Neural cell (in vitro differentiated cells): ENCODE results near the gene RABL6. TPM values are rescaled to one million over a fixed set of nuclear protein-coding genes. Genes with fewer than 3 reads are reported as not detected.

Source experiments
- H2AFZ ChIP-seq: fragments of 200-600, 300-800 bp; sonication (generic), shearing (Covaris generic); 2 replicates; pipeline ENCODE4 v1.6.0; 2014; ENCODE audit warnings: low read depth, mild to moderate bottlenecking, antibody characterized with exemption, low read length, moderate library complexity
- H3F3A ChIP-seq: fragments of 200-600 bp; shearing (Covaris generic); 2 replicates; pipeline ENCODE4 v1.6.1; 2016; ENCODE audit warnings: mild to moderate bottlenecking, moderate library complexity, mixed read lengths, antibody characterized with exemption, low read length; ENCODE audit not compliant: insufficient read depth, poor library complexity, severe bottlenecking
- H3K27ac ChIP-seq: fragments of 200-600, 300-800 bp; sonication (generic), shearing (Covaris generic); 2 replicates; pipeline ENCODE4 v1.5.1; 2014; ENCODE audit warnings: mild to moderate bottlenecking, low read length, moderate library complexity
- H3K27me3 ChIP-seq: fragments of 300-800, 200-600 bp; sonication (generic), shearing (Covaris generic); 2 replicates; pipeline ENCODE4 v1.6.0; 2014; ENCODE audit warnings: mild to moderate bottlenecking, low read depth, low read length, moderate library complexity; ENCODE audit not compliant: insufficient read depth
- H3K36me3 ChIP-seq: fragments of 300-800, 200-600 bp; sonication (generic), shearing (Covaris generic); 2 replicates; pipeline ENCODE4 v1.5.1; 2014; ENCODE audit warnings: mild to moderate bottlenecking, antibody characterized with exemption, low read length, moderate library complexity; ENCODE audit not compliant: insufficient read depth
- H3K4me2 ChIP-seq: fragments of 300-800, 200-600 bp; sonication (generic), shearing (Covaris generic); 2 replicates; pipeline ENCODE4 v1.6.0; 2014; ENCODE audit warnings: mild to moderate bottlenecking, low read length
- H3K4me3 ChIP-seq: fragments of 300-800, 200-600 bp; sonication (generic), shearing (Covaris generic); 2 replicates; pipeline ENCODE4 v1.5.1; 2014; ENCODE audit warnings: mild to moderate bottlenecking, low read length, moderate library complexity
- H3K79me2 ChIP-seq: fragments of 200-600 bp; shearing (Covaris generic); replicated peaks from 2 replicates; pipeline ENCODE4 v1.6.0; 2014; ENCODE audit warnings: mild to moderate bottlenecking, low read length, moderate library complexity; ENCODE audit not compliant: insufficient read depth
- H3K9ac ChIP-seq: fragments of 300-800, 200-600 bp; sonication (generic), shearing (Covaris generic); 2 replicates; pipeline ENCODE4 v1.6.1; 2016; ENCODE audit warnings: mild to moderate bottlenecking, low read length, mixed read lengths
- H3K9me2 ChIP-seq: fragments of 200-600 bp; shearing (Covaris generic); 2 replicates; pipeline ENCODE4 v1.6.1; 2016; ENCODE audit warnings: mild to moderate bottlenecking, low read length, mixed read lengths; ENCODE audit not compliant: insufficient read depth
- H3K9me3 ChIP-seq: fragments of 200-600, 300-800 bp; sonication (generic), shearing (Covaris generic); 2 replicates; pipeline ENCODE4 v1.6.1; 2016; ENCODE audit warnings: mild to moderate bottlenecking, mixed run types, low read length, moderate library complexity, mixed read lengths
- H4K20me1 ChIP-seq: fragments of 200-600 bp; shearing (Covaris generic); 2 replicates; pipeline ENCODE4 v1.6.1; 2016; ENCODE audit warnings: mild to moderate bottlenecking, mixed run types; ENCODE audit not compliant: insufficient read depth
- EP300 ChIP-seq: fragments of 450-650 bp; conservative IDR thresholded peaks from 2 replicates; pipeline ENCODE4 v1.6.1; 2014; ENCODE audit warnings: antibody characterized with exemption, mild to moderate bottlenecking, moderate library complexity; ENCODE audit not compliant: poor library complexity, severe bottlenecking
- EZH2 ChIP-seq: fragments of 200-600, 300-800 bp; shearing (Covaris generic), sonication (generic); IDR thresholded peaks from 2 replicates; pipeline ENCODE4 v1.6.1; 2014; ENCODE audit warnings: antibody characterized with exemption, low read length, borderline replicate concordance, mild to moderate bottlenecking; ENCODE audit not compliant: insufficient read depth, poor library complexity, severe bottlenecking
- MXI1 ChIP-seq: fragments of 450-650 bp; conservative IDR thresholded peaks from 2 replicates; pipeline ENCODE4 v1.6.1; 2014; ENCODE audit warnings: antibody characterized with exemption, mild to moderate bottlenecking; ENCODE audit not compliant: poor library complexity, severe bottlenecking
- POLR2AphosphoS5 ChIP-seq: IDR thresholded peaks from 2 replicates; pipeline ENCODE4 v1.6.1; 2012
- RAD21 ChIP-seq: fragments of 450-650 bp; conservative IDR thresholded peaks from 2 replicates; pipeline ENCODE4 v1.6.1; 2014; ENCODE audit warnings: antibody characterized with exemption, mild to moderate bottlenecking, moderate library complexity
- SMC3 ChIP-seq: fragments of 450-650 bp; conservative IDR thresholded peaks from 2 replicates; pipeline ENCODE4 v1.6.1; 2014; ENCODE audit warnings: antibody characterized with exemption, mild to moderate bottlenecking, moderate library complexity; ENCODE audit not compliant: poor library complexity
- TAF1 ChIP-seq: IDR thresholded peaks from 2 replicates; pipeline ENCODE4 v1.6.1; 2012; ENCODE audit warnings: low read depth
- polyA plus RNA-seq: library from polyadenylated mRNA; depleted of rRNA; stranded (reverse); fragments of >200 nt; gene quantifications from 2 replicates; pipeline ENCODE4 v1.2.3, GENCODE V29; 2014
- TF ChIP-seq, protein P1 (sequence below): IDR thresholded peaks from 2 replicates; pipeline ENCODE4 v1.6.1; 2012; ENCODE audit warnings: borderline replicate concordance
- TF ChIP-seq, protein P2 (sequence below): fragments of 450-650 bp; IDR thresholded peaks from 2 replicates; pipeline ENCODE4 v1.5.1; 2014; ENCODE audit warnings: antibody characterized with exemption, mild to moderate bottlenecking, moderate library complexity; ENCODE audit not compliant: poor library complexity, severe bottlenecking

RABL6 gene
- polyA plus RNA-seq, 1 donor from 2014 or later: 46.4 TPM

DNA sequence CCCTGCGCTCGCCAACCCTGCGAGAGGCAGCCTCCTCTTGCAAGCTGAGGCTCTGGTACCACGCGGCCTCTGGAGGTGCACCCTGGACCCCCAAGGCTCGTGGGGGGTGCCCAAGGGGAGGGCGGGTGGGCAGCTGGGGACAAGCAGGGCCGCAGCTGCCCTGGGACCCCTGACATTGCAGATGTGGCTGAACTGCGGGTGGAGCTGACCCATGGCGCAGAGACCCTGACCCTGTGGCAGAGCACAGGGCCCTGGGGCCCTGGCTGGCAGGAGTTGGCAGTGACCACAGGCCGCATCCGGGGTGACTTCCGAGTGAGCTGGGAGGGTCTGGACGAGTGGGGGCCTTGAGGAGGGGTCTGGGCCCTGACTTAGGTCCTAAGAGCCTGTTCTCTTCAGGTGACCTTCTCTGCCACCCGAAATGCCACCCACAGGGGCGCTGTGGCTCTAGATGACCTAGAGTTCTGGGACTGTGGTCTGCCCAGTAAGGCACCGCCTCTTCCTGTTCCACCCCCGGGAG is 45.9 kb downstream of the RABL6 start:
- no peak overlapping the region for H2AFZ ChIP-seq

DNA sequence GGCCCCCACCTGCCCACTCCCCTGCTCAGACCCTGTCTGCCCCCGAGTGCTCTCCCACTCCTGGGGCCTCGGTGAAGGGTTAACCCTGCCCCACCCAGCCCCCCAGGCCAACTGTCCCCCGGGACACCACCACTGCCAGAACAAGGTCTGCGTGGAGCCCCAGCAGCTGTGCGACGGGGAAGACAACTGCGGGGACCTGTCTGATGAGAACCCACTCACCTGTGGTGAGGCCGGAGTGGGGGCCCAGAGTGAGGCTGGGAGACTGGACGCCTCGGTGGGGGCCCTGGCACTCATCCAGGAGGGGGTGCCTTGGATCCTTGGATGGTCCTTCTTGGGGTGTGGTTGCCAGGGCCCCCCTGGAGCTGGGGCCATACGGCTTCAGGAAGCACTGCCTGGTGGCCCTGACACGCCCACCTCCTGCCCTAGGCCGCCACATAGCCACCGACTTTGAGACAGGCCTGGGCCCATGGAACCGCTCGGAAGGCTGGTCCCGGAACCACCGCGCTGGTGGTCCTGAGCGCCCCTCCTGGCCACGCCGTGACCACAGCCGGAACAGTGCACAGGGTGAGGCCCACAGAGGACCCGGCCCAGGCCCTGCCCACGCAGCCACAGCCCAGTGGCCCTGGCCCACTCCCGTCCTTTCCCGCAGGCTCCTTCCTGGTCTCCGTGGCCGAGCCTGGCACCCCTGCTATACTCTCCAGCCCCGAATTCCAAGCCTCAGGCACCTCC is 46.5 kb downstream of the RABL6 start:
- H3F3A ChIP-seq: no peaks in the 10 kb centered on the region
- no peak overlapping the region for H3K9ac ChIP-seq
- H3K4me3 ChIP-seq: no peak overlapping the region
- no peak overlapping the region for H2AFZ ChIP-seq
- no peaks in the 10 kb centered on the region for H4K20me1 ChIP-seq
- TF ChIP-seq, protein P1, sequence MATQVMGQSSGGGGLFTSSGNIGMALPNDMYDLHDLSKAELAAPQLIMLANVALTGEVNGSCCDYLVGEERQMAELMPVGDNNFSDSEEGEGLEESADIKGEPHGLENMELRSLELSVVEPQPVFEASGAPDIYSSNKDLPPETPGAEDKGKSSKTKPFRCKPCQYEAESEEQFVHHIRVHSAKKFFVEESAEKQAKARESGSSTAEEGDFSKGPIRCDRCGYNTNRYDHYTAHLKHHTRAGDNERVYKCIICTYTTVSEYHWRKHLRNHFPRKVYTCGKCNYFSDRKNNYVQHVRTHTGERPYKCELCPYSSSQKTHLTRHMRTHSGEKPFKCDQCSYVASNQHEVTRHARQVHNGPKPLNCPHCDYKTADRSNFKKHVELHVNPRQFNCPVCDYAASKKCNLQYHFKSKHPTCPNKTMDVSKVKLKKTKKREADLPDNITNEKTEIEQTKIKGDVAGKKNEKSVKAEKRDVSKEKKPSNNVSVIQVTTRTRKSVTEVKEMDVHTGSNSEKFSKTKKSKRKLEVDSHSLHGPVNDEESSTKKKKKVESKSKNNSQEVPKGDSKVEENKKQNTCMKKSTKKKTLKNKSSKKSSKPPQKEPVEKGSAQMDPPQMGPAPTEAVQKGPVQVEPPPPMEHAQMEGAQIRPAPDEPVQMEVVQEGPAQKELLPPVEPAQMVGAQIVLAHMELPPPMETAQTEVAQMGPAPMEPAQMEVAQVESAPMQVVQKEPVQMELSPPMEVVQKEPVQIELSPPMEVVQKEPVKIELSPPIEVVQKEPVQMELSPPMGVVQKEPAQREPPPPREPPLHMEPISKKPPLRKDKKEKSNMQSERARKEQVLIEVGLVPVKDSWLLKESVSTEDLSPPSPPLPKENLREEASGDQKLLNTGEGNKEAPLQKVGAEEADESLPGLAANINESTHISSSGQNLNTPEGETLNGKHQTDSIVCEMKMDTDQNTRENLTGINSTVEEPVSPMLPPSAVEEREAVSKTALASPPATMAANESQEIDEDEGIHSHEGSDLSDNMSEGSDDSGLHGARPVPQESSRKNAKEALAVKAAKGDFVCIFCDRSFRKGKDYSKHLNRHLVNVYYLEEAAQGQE: no peak
- TF ChIP-seq, protein P2, sequence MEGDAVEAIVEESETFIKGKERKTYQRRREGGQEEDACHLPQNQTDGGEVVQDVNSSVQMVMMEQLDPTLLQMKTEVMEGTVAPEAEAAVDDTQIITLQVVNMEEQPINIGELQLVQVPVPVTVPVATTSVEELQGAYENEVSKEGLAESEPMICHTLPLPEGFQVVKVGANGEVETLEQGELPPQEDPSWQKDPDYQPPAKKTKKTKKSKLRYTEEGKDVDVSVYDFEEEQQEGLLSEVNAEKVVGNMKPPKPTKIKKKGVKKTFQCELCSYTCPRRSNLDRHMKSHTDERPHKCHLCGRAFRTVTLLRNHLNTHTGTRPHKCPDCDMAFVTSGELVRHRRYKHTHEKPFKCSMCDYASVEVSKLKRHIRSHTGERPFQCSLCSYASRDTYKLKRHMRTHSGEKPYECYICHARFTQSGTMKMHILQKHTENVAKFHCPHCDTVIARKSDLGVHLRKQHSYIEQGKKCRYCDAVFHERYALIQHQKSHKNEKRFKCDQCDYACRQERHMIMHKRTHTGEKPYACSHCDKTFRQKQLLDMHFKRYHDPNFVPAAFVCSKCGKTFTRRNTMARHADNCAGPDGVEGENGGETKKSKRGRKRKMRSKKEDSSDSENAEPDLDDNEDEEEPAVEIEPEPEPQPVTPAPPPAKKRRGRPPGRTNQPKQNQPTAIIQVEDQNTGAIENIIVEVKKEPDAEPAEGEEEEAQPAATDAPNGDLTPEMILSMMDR: no peak
- no peak for TF ChIP-seq EZH2
- no peak for TF ChIP-seq RAD21
- H3K4me2 ChIP-seq: no peak overlapping the region
- no peaks in the 10 kb centered on the region for H3K79me2 ChIP-seq
- no peaks in the 10 kb centered on the region for H3K9me3 ChIP-seq
- no peaks in the 10 kb centered on the region for H3K27me3 ChIP-seq
- H3K36me3 ChIP-seq: no peaks in the 10 kb centered on the region
- H3K27ac ChIP-seq: no peak overlapping the region
- no peaks in the 10 kb centered on the region for H3K9me2 ChIP-seq

More for the DNA sequence above, 45.9 kb downstream of the RABL6 start:
- H3K27ac ChIP-seq: no peak overlapping the region
- no peaks in the 10 kb centered on the region for H3K9me3 ChIP-seq
- H3K9ac ChIP-seq: no peak overlapping the region
- no peak overlapping the region for H3K4me3 ChIP-seq
- no peaks in the 10 kb centered on the region for H3F3A ChIP-seq
- no peaks in the 10 kb centered on the region for H4K20me1 ChIP-seq
- H3K4me2 ChIP-seq: no peak overlapping the region
- no peaks in the 10 kb centered on the region for H3K9me2 ChIP-seq
- H3K79me2 ChIP-seq: no peaks in the 10 kb centered on the region
- no peaks in the 10 kb centered on the region for H3K27me3 ChIP-seq
- TF ChIP-seq POLR2AphosphoS5 (no peak), MXI1 (no peak), EZH2 (no peak), EP300 (no peak), SMC3 (no peak), RAD21 (no peak), TAF1 (no peak)
- TF ChIP-seq, protein P1: no peak
- TF ChIP-seq, protein P2: no peak
- no peaks in the 10 kb centered on the region for H3K36me3 ChIP-seq
